Measurements from ENCODE around the gene NEURL3. TPM values are rescaled to one million over a fixed set of nuclear protein-coding genes. Genes with fewer than 3 reads are reported as not detected.
"Not testable (repeated sequence)": the region's sequence is repeated elsewhere in the genome, so short reads cannot be mapped to it uniquely, and the experiment has no call there.

Gene NEURL3
- total RNA-seq, 3 donors from 2014 or later (not counting 1 experiment from before 2014, with no cell fraction given), result not detected

DNA sequence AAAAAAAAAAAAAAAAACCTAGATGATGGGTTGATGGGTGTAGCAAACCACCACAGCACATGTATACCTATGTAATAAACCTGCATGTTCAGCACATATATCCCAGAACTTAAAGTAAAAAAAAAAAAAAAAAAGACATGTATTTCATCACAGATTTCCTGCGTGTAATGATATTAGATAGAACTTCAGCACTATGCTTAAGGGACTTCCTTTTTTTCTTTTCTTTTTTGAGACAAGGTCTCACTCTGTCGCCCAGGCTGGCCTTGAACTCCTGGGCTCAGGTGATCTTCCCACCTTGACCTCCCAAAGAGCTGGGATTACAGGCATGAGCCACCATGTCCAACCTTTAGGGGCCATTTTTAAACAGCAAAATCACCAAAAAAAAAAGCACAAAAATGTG is 42.0 kb downstream of the NEURL3 start:
- intact Hi-C loops (cut with micrococcal nuclease), result no loop called here
- Histone ChIP-seq H3K4me3 (ENCODE audit: low read length) (no peak overlapping the region), H3K4me1 (ENCODE audit: control insufficient read depth, insufficient read depth, low read length) (no peaks in the 10 kb centered on the region), H3K36me3 (ENCODE audit: control insufficient read depth, insufficient read depth, low read length) (no peaks in the 10 kb centered on the region), H3K9me3 (ENCODE audit: control insufficient read depth, insufficient read depth, low read length) (no peaks in the 10 kb centered on the region), H3K27ac (ENCODE audit: low read length) (no peak overlapping the region), H3K27me3 (ENCODE audit: control insufficient read depth, insufficient read depth, low read length) (no peaks in the 10 kb centered on the region)
- Mint-ChIP-seq H3K36me3 (no peaks in the 10 kb centered on the region), H3K27me3 (ENCODE audit: low read depth in 2 of 2) (no peaks in the 10 kb centered on the region), H3K27ac (no peak overlapping the region), H3K9me3 (no peaks in the 10 kb centered on the region), H3K4me3 (no peak overlapping the region), H3K4me1 (no peaks in the 10 kb centered on the region)
- ATAC-seq (no peak), DNase-seq (no peak)
- WGBS (ENCODE audit: insufficient coverage), result 71% methylated on average over 1 of the region's 2 CpGs
- TF ChIP-seq, protein P1, sequence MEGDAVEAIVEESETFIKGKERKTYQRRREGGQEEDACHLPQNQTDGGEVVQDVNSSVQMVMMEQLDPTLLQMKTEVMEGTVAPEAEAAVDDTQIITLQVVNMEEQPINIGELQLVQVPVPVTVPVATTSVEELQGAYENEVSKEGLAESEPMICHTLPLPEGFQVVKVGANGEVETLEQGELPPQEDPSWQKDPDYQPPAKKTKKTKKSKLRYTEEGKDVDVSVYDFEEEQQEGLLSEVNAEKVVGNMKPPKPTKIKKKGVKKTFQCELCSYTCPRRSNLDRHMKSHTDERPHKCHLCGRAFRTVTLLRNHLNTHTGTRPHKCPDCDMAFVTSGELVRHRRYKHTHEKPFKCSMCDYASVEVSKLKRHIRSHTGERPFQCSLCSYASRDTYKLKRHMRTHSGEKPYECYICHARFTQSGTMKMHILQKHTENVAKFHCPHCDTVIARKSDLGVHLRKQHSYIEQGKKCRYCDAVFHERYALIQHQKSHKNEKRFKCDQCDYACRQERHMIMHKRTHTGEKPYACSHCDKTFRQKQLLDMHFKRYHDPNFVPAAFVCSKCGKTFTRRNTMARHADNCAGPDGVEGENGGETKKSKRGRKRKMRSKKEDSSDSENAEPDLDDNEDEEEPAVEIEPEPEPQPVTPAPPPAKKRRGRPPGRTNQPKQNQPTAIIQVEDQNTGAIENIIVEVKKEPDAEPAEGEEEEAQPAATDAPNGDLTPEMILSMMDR (IDR thresholded peaks at IDR 0.05), result no peak

DNA sequence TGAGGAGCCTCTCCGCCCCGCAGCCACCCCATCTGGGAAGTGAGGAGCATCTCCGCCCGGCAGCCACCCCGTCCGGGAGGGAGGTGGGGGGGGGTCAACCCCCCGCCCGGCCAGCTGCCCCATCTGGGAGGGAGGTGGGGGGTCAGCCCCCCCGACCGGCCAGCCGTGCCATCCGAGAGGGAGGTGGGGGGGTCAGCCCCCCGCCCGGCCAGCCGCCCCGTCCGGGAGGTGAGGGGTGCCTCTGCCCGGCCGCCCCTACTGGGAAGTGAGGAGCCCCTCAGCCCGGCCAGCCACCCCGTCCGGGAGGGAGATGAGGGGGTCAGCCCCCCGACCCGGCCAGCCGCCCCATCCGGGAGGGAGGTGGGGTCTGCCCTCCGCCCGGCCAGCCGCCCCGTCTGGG is 43.5 kb downstream of the NEURL3 start:
- H3K9me3 ChIP-seq (ENCODE audit: control insufficient read depth, insufficient read depth, low read length); H3K27me3 ChIP-seq (ENCODE audit: control insufficient read depth, insufficient read depth, low read length); H3K27ac ChIP-seq (ENCODE audit: low read length); H3K9me3 Mint-ChIP-seq; H3K36me3 Mint-ChIP-seq; intact Hi-C loops (cut with micrococcal nuclease); H3K4me1 ChIP-seq (ENCODE audit: control insufficient read depth, insufficient read depth, low read length); H3K4me3 ChIP-seq (ENCODE audit: low read length); H3K36me3 ChIP-seq (ENCODE audit: control insufficient read depth, insufficient read depth, low read length); H3K4me3 Mint-ChIP-seq; H3K4me1 Mint-ChIP-seq; DNase-seq; ATAC-seq; H3K27ac Mint-ChIP-seq; H3K27me3 Mint-ChIP-seq (ENCODE audit: low read depth in 2 of 2): not testable (repeated sequence)
- 97% methylated on average over 18 of the region's 30 CpGs for WGBS (ENCODE audit: insufficient coverage)

DNA sequence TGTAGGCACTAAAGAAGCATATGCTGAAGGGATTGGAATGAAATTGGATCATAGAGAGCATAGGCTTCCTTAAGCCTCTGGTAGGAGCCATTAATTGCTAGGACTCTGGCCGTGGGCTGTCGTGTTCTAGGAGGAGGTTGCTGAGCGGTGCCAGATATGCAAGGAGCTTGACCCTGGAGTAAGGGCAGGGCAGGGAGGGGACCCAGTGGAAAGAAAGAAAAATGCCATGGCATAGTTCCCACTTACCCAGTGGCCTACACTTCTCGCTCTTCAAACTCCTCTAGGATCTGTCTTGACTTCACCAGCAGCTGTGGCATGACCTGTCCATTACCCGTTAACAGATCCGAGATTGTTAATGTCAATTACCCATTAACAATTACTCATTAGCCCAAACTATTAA is 53.1 kb downstream of the NEURL3 start:
- no peak overlapping the region for H3K27ac ChIP-seq (ENCODE audit: low read length)
- Mint-ChIP-seq H3K36me3 (no peaks in the 10 kb centered on the region), H3K27ac (no peak overlapping the region), H3K27me3 (ENCODE audit: low read depth in 2 of 2) (no peaks in the 10 kb centered on the region), H3K4me3 (no peak overlapping the region), H3K4me1 (no peaks in the 10 kb centered on the region), H3K9me3 (no peaks in the 10 kb centered on the region)
- no peak for ATAC-seq
- 88% methylated on average over 6 of the region's 6 CpGs for WGBS (ENCODE audit: insufficient coverage)
- no peaks in the 10 kb centered on the region for H3K4me1 ChIP-seq (ENCODE audit: control insufficient read depth, insufficient read depth, low read length)
- no peak overlapping the region for H3K4me3 ChIP-seq (ENCODE audit: low read length)
- H3K9me3 ChIP-seq (ENCODE audit: control insufficient read depth, insufficient read depth, low read length), result no peaks in the 10 kb centered on the region
- intact Hi-C loops (cut with micrococcal nuclease), result no loop called here
- H3K27me3 ChIP-seq (ENCODE audit: control insufficient read depth, insufficient read depth, low read length), result no peaks in the 10 kb centered on the region
- TF ChIP-seq, protein P1 (IDR thresholded peaks at IDR 0.05), result no peak
- no peak for DNase-seq
- no peaks in the 10 kb centered on the region for H3K36me3 ChIP-seq (ENCODE audit: control insufficient read depth, insufficient read depth, low read length)

DNA sequence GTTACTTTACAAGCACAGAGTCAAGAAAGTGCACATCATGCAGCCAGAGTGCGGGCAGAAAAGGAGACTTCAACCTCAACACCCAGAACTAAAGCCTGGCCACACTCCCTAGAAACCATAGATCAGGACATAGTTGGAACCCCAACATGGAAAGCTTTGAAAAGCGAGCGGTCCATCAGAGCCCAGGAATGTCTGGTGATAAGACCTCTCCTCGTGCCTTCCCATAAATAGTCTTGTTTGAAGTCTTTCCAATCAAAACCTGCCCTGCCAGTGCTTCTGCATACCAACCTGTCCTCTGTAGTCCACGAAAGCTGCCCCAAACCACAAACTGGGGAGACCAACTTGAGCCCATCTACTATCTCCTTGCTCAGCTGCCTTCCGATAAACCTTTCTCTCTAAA is 55.5 kb downstream of the NEURL3 start:
- TF ChIP-seq, protein P1 (IDR thresholded peaks at IDR 0.05), result no peak
- no peak for DNase-seq

More for the DNA sequence above, 55.5 kb downstream of the NEURL3 start:
- Histone ChIP-seq H3K27me3 (ENCODE audit: control insufficient read depth, insufficient read depth, low read length) (no peaks in the 10 kb centered on the region), H3K9me3 (ENCODE audit: control insufficient read depth, insufficient read depth, low read length) (no peaks in the 10 kb centered on the region), H3K4me1 (ENCODE audit: control insufficient read depth, insufficient read depth, low read length) (no peaks in the 10 kb centered on the region), H3K27ac (ENCODE audit: low read length) (no peak overlapping the region), H3K36me3 (ENCODE audit: control insufficient read depth, insufficient read depth, low read length) (no peaks in the 10 kb centered on the region), H3K4me3 (ENCODE audit: low read length) (no peak overlapping the region)
- intact Hi-C loops (cut with micrococcal nuclease), result no loop called here
- Mint-ChIP-seq H3K4me3 (no peak overlapping the region), H3K9me3 (no peaks in the 10 kb centered on the region), H3K4me1 (no peaks in the 10 kb centered on the region), H3K27ac (no peak overlapping the region), H3K36me3 (no peaks in the 10 kb centered on the region), H3K27me3 (ENCODE audit: low read depth in 2 of 2) (peaks cover 0 to 2% of the 10 kb centered on the region in 2 donors)
- WGBS (ENCODE audit: insufficient coverage), result 87% methylated on average over 6 of the region's 6 CpGs
- ATAC-seq, result no peak
